Measurements from ENCODE around the gene SCLY.

SCLY gene

GRCh38 chr2:238141541-238142318 is 80.9 kb downstream of the SCLY start:
- peak; percentile 80 for DNase-seq

- no peak for DNase-seq
Observed at GRCh38 chr2:238142382-238143205, 81.8 kb downstream of the SCLY start.

- DNase-seq = no peak
Observed at GRCh38 chr2:238143239-238143951, 82.6 kb downstream of the SCLY start.

- DNase-seq = no peak
Observed at GRCh38 chr2:238144262-238144661, 83.5 kb downstream of the SCLY start.

GRCh38 chr2:238145046-238145445 is 84.2 kb downstream of the SCLY start:
- no peak for DNase-seq

GRCh38 chr2:238145851-238146250 is 85.0 kb downstream of the SCLY start:
- no peak for DNase-seq

GRCh38 chr2:238146884-238147544 is 86.2 kb downstream of the SCLY start:
- no peak for DNase-seq

- DNase-seq = no peak
Observed at GRCh38 chr2:238148981-238149380, 88.2 kb downstream of the SCLY start.
